D721Med (cell line): Measurements from ENCODE around the gene VPS52.
A peak's percentile ranks its signal among the peaks of the same experiment; 100 is the strongest.

Experiments
- DNase-seq: peaks from one replicate; pipeline ENCODE4 v3.0.0; 2011; ENCODE audit warnings: low spot score; ENCODE audit not compliant: insufficient read length
- FAIRE-seq: peaks from 2 replicates; lab custom pipeline; 2011; peaks lifted over from hg19 to GRCh38; lab: Jason Lieb, UNC
- CTCF ChIP-seq: IDR thresholded peaks from 2 replicates; pipeline ENCODE4 v1.5.1; 2012; ENCODE audit warnings: mild to moderate bottlenecking, control low read depth; ENCODE audit not compliant: insufficient read depth; ENCODE audit errors: missing control alignments

The VPS52 gene

GRCh38 chr6:33252759-33253158 is 18.9 kb downstream of the VPS52 start:
- TF ChIP-seq CTCF, result no peak
- FAIRE-seq, result no peak
- no peak for DNase-seq

GRCh38 chr6:33251395-33252012 is 20.2 kb downstream of the VPS52 start:
- no peak for TF ChIP-seq CTCF
- no peak for FAIRE-seq
- no peak for DNase-seq

GRCh38 chr6:33250731-33251130 is 20.9 kb downstream of the VPS52 start:
- DNase-seq (no peak), FAIRE-seq (no peak)
- TF ChIP-seq CTCF, result no peak

GRCh38 chr6:33249732-33250630 is 21.7 kb downstream of the VPS52 start:
- TF ChIP-seq CTCF, result no peak
- FAIRE-seq, result no peak
- DNase-seq, result no peak

- DNase-seq, result peak; percentile 61
- TF ChIP-seq CTCF, result peak; percentile 12
- peak; percentile 51 for FAIRE-seq
These were observed 22.5 kb downstream of the VPS52 start for GRCh38 chr6:33248932-33249731.

- FAIRE-seq, result no peak
- TF ChIP-seq CTCF, result no peak
- DNase-seq, result no peak
These were observed 23.1 kb downstream of the VPS52 start for GRCh38 chr6:33248643-33248931.
